ENCODE results near the gene MRPL37.

The MRPL37 gene

GRCh38 chr1:54237586-54237985 lies 37.6 kb downstream of the MRPL37 start:
- no peak overlapping the region for H2BK5ac ChIP-seq (ENCODE audit: low read depth, low read length, poor library complexity)
- no peaks in the 10 kb centered on the region for H3K79me2 ChIP-seq (ENCODE audit: control insufficient read depth, insufficient read depth, low read length, poor library complexity)
- H4K12ac ChIP-seq (ENCODE audit: low read depth, low read length): no peak overlapping the region
- H3K9ac ChIP-seq (ENCODE audit: low read length): no peak overlapping the region
- no peaks in the 10 kb centered on the region for H3K4me1 ChIP-seq (ENCODE audit: control insufficient read depth in 1 of 2, insufficient read depth in 2 of 2, low read length in 2 of 2)
- H3K9me3 ChIP-seq (ENCODE audit: insufficient read depth, low read depth, low read length): no peaks in the 10 kb centered on the region
- no peak overlapping the region for H2BK120ac ChIP-seq (ENCODE audit: insufficient read depth, low read length, poor library complexity)
- H2AK5ac ChIP-seq (ENCODE audit: low read length): no peak overlapping the region
- H3K18ac ChIP-seq (ENCODE audit: low read length): no peak overlapping the region
- H3K4ac ChIP-seq (ENCODE audit: low read depth, low read length): no peak overlapping the region
- H2AFZ ChIP-seq (ENCODE audit: insufficient read depth, low read length, poor library complexity): no peak overlapping the region
- no CpG with 5 or more reads among the region's 10 CpGs for WGBS (ENCODE audit: extremely low coverage, insufficient coverage, insufficient read length)
- no peak overlapping the region for H3K27ac ChIP-seq (ENCODE audit: low read depth, low read length)
- no peak overlapping the region for H2BK12ac ChIP-seq (ENCODE audit: low read length)
- no peak overlapping the region for H3K14ac ChIP-seq (ENCODE audit: low read length)
- H3K4me2 ChIP-seq (ENCODE audit: low read length): no peak overlapping the region
- no peaks in the 10 kb centered on the region for H3K79me1 ChIP-seq (ENCODE audit: low read length)
- H4K8ac ChIP-seq (ENCODE audit: low read depth, low read length): no peak overlapping the region
- no peak overlapping the region for H3K23ac ChIP-seq (ENCODE audit: low read length)
- no peak overlapping the region for H4K91ac ChIP-seq (ENCODE audit: low read depth, low read length)
- no peak for DNase-seq
- H3K36me3 ChIP-seq (ENCODE audit: control insufficient read depth in 1 of 2, insufficient read depth in 2 of 2, low read length in 2 of 2): peaks cover 44 to 45% of the 10 kb centered on the region in 2 experiments
- H3K27me3 ChIP-seq (ENCODE audit: insufficient read depth, low read length): no peaks in the 10 kb centered on the region
- no peak overlapping the region for H3K4me3 ChIP-seq (ENCODE audit: low read depth, low read length)

- Histone ChIP-seq H3K9ac (ENCODE audit: low read length) (no peak overlapping the region), H3K4me2 (ENCODE audit: low read length) (no peak overlapping the region), H3K9me3 (ENCODE audit: insufficient read depth, low read depth, low read length) (no peaks in the 10 kb centered on the region), H3K14ac (ENCODE audit: low read length) (no peak overlapping the region), H2AFZ (ENCODE audit: insufficient read depth, low read length, poor library complexity) (no peak overlapping the region), H3K79me1 (ENCODE audit: low read length) (no peaks in the 10 kb centered on the region), H3K4ac (ENCODE audit: low read depth, low read length) (no peak overlapping the region), H4K8ac (ENCODE audit: low read depth, low read length) (no peak overlapping the region), H4K12ac (ENCODE audit: low read depth, low read length) (no peak overlapping the region), H3K23ac (ENCODE audit: low read length) (no peak overlapping the region), H2BK12ac (ENCODE audit: low read length) (no peak overlapping the region), H3K4me1 (ENCODE audit: control insufficient read depth in 1 of 2, insufficient read depth in 2 of 2, low read length in 2 of 2) (no peaks in the 10 kb centered on the region), H3K4me3 (ENCODE audit: low read depth, low read length) (no peak overlapping the region), H2AK5ac (ENCODE audit: low read length) (no peak overlapping the region), H3K27ac (ENCODE audit: low read depth, low read length) (no peak overlapping the region), H3K18ac (ENCODE audit: low read length) (no peak overlapping the region), H2BK120ac (ENCODE audit: insufficient read depth, low read length, poor library complexity) (no peak overlapping the region), H3K36me3 (ENCODE audit: control insufficient read depth in 1 of 2, insufficient read depth in 2 of 2, low read length in 2 of 2) (peaks cover 51 to 53% of the 10 kb centered on the region in 2 experiments), H4K91ac (ENCODE audit: low read depth, low read length) (no peak overlapping the region), H3K79me2 (ENCODE audit: control insufficient read depth, insufficient read depth, low read length, poor library complexity) (no peaks in the 10 kb centered on the region), H3K27me3 (ENCODE audit: insufficient read depth, low read length) (no peaks in the 10 kb centered on the region), H2BK5ac (ENCODE audit: low read depth, low read length, poor library complexity) (no peak overlapping the region)
- WGBS (ENCODE audit: extremely low coverage, insufficient coverage, insufficient read length): no CpG with 5 or more reads among the region's 12 CpGs
- DNase-seq: no peak
Observed at GRCh38 chr1:54238353-54239034, 38.5 kb downstream of the MRPL37 start.

GRCh38 chr1:54239035-54239383 lies 39.0 kb downstream of the MRPL37 start:
- no peaks in the 10 kb centered on the region for H3K4me1 ChIP-seq (ENCODE audit: control insufficient read depth in 1 of 2, insufficient read depth in 2 of 2, low read length in 2 of 2)
- no peaks in the 10 kb centered on the region for H3K79me2 ChIP-seq (ENCODE audit: control insufficient read depth, insufficient read depth, low read length, poor library complexity)
- H2BK12ac ChIP-seq (ENCODE audit: low read length): no peak overlapping the region
- no CpG with 5 or more reads among the region's 5 CpGs for WGBS (ENCODE audit: extremely low coverage, insufficient coverage, insufficient read length)
- no peak overlapping the region for H2BK120ac ChIP-seq (ENCODE audit: insufficient read depth, low read length, poor library complexity)
- no peak overlapping the region for H3K14ac ChIP-seq (ENCODE audit: low read length)
- no peak overlapping the region for H3K23ac ChIP-seq (ENCODE audit: low read length)
- no peaks in the 10 kb centered on the region for H3K27me3 ChIP-seq (ENCODE audit: insufficient read depth, low read length)
- no peak overlapping the region for H4K12ac ChIP-seq (ENCODE audit: low read depth, low read length)
- no peak overlapping the region for H2BK5ac ChIP-seq (ENCODE audit: low read depth, low read length, poor library complexity)
- no peak overlapping the region for H3K4me2 ChIP-seq (ENCODE audit: low read length)
- H3K27ac ChIP-seq (ENCODE audit: low read depth, low read length): no peak overlapping the region
- H3K4me3 ChIP-seq (ENCODE audit: low read depth, low read length): no peak overlapping the region
- no peak overlapping the region for H4K8ac ChIP-seq (ENCODE audit: low read depth, low read length)
- H3K9ac ChIP-seq (ENCODE audit: low read length): no peak overlapping the region
- H3K9me3 ChIP-seq (ENCODE audit: insufficient read depth, low read depth, low read length): no peaks in the 10 kb centered on the region
- H2AFZ ChIP-seq (ENCODE audit: insufficient read depth, low read length, poor library complexity): no peak overlapping the region
- H2AK5ac ChIP-seq (ENCODE audit: low read length): no peak overlapping the region
- H3K79me1 ChIP-seq (ENCODE audit: low read length): no peaks in the 10 kb centered on the region
- H3K4ac ChIP-seq (ENCODE audit: low read depth, low read length): no peak overlapping the region
- no peak overlapping the region for H4K91ac ChIP-seq (ENCODE audit: low read depth, low read length)
- H3K36me3 ChIP-seq (ENCODE audit: control insufficient read depth in 1 of 2, insufficient read depth in 2 of 2, low read length in 2 of 2): peaks cover 56% of the 10 kb centered on the region in 2 experiments
- DNase-seq: no peak
- H3K18ac ChIP-seq (ENCODE audit: low read length): no peak overlapping the region

- H3K79me1 ChIP-seq (ENCODE audit: low read length): no peaks in the 10 kb centered on the region
- H2BK120ac ChIP-seq (ENCODE audit: insufficient read depth, low read length, poor library complexity): no peak overlapping the region
- no peak overlapping the region for H4K12ac ChIP-seq (ENCODE audit: low read depth, low read length)
- no peak overlapping the region for H3K23ac ChIP-seq (ENCODE audit: low read length)
- no peak overlapping the region for H4K8ac ChIP-seq (ENCODE audit: low read depth, low read length)
- no peak overlapping the region for H3K9ac ChIP-seq (ENCODE audit: low read length)
- no peak overlapping the region for H3K14ac ChIP-seq (ENCODE audit: low read length)
- WGBS (ENCODE audit: extremely low coverage, insufficient coverage, insufficient read length): no CpG with 5 or more reads among the region's 10 CpGs
- H2BK5ac ChIP-seq (ENCODE audit: low read depth, low read length, poor library complexity): no peak overlapping the region
- DNase-seq: no peak
- H3K27me3 ChIP-seq (ENCODE audit: insufficient read depth, low read length): no peaks in the 10 kb centered on the region
- H3K4me1 ChIP-seq (ENCODE audit: control insufficient read depth in 1 of 2, insufficient read depth in 2 of 2, low read length in 2 of 2): no peaks in the 10 kb centered on the region
- no peaks in the 10 kb centered on the region for H3K9me3 ChIP-seq (ENCODE audit: insufficient read depth, low read depth, low read length)
- no peak overlapping the region for H3K4me3 ChIP-seq (ENCODE audit: low read depth, low read length)
- H2BK12ac ChIP-seq (ENCODE audit: low read length): no peak overlapping the region
- H3K4me2 ChIP-seq (ENCODE audit: low read length): no peak overlapping the region
- H3K4ac ChIP-seq (ENCODE audit: low read depth, low read length): no peak overlapping the region
- no peaks in the 10 kb centered on the region for H3K79me2 ChIP-seq (ENCODE audit: control insufficient read depth, insufficient read depth, low read length, poor library complexity)
- H3K36me3 ChIP-seq (ENCODE audit: control insufficient read depth in 1 of 2, insufficient read depth in 2 of 2, low read length in 2 of 2): peaks cover 59 to 60% of the 10 kb centered on the region in 2 experiments
- no peak overlapping the region for H3K27ac ChIP-seq (ENCODE audit: low read depth, low read length)
- H2AFZ ChIP-seq (ENCODE audit: insufficient read depth, low read length, poor library complexity): no peak overlapping the region
- no peak overlapping the region for H4K91ac ChIP-seq (ENCODE audit: low read depth, low read length)
- no peak overlapping the region for H3K18ac ChIP-seq (ENCODE audit: low read length)
- no peak overlapping the region for H2AK5ac ChIP-seq (ENCODE audit: low read length)
Observed at GRCh38 chr1:54239631-54240031, 39.7 kb downstream of the MRPL37 start.

Measured in trophoblast cell (in vitro differentiated cells and primary cell).